AG08395 (cell line): ENCODE results near the gene PARD3.
"Not testable (repeated sequence)": the region's sequence is repeated elsewhere in the genome, so short reads cannot be mapped to it uniquely, and the experiment has no call there.

Experiments used
- DNase-seq: peaks from one replicate; pipeline ENCODE4 v3.0.0; 2012; ENCODE audit warnings: mixed read lengths, low spot score

PARD3 gene

DNA sequence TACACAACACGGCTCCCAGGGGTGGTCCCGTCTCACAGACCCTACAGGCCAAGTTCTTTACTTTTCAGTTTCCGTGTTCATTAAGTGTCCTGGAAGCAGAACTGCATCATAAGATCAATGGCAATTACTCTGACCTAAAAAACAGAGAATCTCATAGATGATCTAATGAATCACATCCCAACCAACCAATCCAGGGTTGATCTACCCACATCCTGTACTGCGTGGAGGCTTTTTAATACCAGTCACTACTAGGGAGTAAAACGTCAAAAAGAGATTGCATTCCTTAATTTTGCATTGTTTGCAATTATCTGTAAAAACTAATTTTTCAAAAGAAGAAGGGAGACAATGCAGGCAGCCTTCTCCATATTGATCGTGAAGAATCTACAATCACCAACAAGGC, 72.6 kb downstream of the PARD3 start:
- no peak for DNase-seq

DNA sequence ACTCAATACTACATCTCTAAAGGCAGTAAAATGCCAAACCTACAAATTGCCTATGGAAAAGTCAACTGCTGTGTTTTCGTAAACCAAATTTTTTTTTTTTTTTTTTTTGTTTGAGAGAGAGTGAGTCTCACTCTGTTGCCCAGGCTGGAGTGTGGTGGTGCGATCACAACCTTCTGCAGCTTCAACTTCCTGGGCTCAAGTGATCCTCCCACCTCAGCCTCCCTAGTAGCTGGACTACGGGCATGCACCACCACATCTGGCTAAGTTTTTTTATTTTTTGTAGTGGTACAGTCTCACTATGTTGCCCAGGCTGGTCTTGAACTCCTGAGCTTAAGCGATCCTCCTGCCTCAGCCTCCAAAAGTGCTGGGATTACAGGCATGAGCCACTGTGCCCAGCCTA, 74.0 kb downstream of the PARD3 start:
- DNase-seq, result not testable (repeated sequence)

DNA sequence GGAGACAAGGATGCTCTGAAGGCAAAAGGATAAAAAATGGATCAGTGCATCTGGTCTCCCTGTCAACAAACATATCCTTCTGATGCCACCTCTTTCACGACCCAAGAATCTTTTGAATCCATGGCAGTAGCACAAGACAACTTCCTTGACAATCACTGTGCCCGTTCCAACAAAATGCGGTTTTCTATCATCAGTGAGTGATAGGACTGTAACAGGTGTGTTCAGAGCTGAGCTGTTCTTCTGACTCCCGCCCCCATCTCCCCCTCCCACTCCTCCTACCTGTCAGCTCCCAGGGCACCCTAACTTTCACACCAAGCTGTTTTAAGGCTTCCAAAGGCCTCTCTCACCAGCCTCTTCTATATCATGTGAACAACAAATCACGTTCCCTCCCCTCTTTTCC, 74.8 kb downstream of the PARD3 start:
- no peak for DNase-seq

DNA sequence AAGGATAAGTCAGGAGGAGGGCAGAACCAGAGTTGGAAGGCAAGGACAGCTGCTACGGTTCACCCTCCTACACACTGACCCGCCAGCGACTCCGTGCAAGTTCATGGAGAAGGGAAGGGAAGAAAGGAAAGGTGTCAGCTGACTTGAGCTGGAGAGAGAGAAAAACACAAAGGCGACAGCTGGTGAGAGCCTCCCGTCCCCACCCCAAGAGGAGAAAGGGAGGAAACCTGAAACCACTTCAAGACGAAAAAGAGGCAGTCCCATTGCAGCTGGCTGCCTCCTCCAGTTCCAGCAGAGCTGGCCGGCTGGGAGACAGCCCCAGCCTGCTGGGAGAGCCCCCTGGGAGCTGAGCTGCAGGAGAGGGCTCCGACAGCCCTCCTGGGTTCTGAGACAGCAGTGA, 75.2 kb downstream of the PARD3 start:
- DNase-seq, result peak; percentile 64

DNA sequence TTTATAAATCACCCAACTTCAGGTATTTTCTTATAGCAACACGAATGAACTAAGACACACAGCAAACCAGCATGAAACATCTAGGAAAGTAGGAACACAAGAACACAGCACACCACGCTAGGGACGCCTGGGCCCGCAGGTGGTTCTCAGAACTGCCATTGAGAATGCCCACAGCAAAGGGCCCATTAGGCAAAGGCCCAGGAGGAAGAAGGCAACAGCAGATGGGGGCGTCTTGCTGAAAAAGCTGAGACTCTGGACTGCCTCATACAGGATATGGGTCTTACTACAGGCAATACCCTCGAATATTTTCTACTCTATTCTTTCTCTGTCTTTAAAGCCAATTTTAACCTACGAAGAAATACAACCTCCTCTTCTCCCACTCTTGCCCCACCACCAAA, 77.3 kb downstream of the PARD3 start:
- no peak for DNase-seq

DNA sequence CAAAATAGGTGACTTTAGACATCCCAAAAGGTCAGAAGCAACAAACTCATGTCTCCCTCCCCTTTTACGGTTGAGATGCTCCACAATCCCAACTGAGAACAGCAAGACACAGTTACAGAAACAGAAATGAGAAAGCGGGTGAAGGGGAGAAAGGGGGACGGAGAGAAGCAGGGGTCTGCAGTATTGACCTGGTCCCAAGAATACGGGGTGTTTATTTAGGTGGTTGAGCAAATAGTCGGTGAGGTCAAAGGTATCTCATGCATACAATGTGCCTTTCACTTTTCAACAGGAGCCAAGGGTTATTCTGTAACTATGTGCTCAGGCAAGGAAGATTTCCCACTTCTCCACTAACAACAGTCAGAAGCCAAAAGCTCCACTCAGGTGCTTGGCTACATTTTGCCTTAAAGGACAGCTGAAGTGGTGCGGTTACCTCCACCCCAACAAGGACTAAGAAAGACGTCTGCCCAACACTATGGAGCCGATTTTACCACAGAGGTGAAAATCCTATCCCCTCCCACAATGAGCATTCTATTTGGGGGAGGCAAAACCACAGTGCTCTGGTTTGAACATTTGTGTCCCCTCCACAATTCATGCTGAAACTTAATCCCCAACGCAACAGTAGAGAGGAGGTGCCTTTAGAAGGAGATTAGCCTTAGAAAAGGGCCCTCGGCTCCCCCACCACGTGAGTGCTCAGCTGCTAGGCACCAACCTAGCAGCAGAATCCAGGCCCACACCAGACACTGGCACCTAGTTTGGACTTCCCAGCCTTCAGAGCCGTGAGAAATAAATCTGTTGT, 77.9 kb downstream of the PARD3 start:
- DNase-seq, result no peak

DNA sequence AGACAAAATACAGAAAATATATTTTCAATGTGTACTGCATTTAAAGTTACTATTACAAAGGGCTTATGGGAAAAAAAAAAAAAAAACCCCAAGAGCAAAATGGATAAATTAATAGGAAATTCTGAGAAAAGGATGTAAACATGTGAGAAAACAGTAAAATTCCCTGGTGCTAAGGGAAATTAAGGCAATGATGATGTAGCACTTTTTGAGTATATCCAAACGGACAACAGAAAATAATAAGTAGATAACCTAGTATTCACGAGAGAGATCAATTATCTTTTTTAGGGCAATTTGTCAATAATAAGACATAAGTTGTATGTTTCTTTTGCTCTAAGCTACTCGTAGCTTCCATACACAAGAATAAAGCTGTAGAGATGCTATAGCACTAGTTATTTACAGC, 80.2 kb downstream of the PARD3 start:
- no peak for DNase-seq

DNA sequence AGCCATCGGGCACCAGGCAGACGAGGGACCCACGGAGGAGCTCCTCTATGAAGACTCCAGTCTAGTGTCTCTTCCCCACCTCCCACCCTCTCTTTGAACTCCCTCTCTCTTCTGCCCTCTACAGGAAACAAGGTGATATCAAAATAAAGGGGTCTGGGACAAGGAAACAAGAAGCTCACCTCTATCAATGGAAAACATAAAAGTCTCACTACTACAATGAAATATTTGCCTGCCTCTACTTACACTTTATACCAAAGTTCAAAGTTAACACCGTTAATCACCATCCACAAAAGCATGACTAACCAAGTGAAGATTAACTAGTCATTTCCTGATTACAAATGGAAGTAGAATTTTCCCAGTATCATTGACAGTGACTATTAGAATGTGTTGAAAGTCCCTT, 82.2 kb downstream of the PARD3 start:
- peak; percentile 43 for DNase-seq

DNA sequence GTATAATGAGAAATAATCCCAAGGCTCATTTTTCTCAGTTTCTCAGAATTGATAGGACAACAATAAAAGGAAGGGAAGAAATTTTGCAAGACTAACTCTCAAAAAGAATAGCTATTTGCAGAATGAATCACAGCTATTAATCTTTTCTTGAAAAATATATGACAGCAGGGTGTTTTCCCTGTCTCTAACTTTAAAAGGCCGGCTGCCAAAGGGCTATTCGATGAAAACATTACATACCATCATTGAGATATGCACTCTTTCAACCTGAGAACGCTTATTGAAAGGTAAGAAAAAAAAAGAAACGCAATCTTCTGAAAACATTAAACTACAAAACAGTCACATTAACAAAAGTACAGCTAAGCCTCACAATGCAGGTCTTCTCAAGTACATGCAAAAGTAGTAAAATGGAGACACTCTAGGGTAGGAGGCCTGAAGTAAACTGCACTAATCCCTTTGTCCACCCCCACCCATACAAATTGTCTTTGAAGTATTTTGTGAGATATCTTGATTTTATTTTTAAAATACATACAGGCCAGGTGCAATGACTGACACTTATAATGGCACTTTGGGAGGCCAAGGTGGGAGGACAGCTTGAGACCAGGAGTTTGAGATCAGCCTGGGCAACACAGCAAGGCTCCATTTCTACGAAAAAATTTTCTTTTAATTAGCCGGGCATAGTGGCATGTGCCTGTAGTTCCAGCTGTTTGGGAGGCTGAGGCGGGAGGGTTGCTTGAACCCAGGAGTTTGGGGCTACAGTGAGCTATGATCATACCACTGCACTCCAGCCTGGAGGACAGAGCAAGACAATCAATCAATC, 83.0 kb downstream of the PARD3 start:
- peak; percentile 43 for DNase-seq

DNA sequence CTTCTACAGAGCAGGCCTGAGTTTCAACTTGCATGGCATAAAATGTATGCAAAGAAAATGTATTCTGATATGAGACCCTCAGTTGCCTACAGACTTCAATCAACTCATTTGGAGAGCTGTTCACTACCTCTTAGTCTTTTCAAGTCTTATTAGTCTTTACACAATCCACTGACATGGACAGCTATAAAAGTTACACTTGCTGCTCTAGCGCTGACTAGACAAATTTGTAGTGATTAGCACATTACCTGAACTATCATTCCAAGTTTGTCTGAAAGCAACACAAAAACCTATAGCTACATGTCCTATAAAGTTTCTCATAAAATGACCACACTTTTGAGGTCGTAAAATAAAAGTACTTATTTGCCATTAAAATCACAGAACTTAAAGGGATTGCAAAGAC, 83.9 kb downstream of the PARD3 start:
- DNase-seq, result no peak

DNA sequence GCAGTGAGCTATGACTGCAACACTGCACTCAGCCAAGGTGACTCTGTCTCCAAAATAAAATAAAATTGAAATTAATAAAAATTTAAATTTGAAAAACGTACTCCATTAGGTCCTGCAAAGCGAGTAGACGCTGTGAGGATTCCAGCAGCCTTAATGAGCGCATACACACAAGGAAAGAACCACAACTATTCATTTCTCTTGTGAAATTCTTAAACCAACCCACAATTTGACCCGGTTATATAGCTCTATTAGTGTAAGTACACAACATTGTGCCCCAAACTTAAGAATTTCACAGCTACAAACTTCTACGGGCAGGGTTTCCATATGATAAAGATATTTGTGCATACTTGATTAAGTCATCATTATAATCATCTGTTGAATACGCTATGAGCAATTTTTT, 84.4 kb downstream of the PARD3 start:
- DNase-seq, result no peak

DNA sequence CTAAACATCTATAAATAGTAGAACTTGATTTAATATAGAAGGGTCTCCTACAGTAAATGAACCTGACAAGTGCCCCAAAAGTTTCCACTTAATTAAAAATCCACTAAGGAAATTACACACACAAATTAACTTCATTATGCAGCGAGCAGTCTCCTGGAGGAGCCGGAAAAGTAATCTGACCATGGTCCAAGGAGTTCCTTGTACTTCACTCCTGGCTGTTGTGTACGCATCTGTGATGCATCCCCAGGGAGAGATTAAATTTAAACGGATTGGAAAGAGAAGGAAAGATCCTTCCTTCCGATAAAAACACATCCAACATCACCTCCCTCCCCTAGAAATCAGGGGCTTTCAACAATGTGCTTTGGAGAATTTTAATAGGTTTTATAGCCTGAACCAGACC, 85.5 kb downstream of the PARD3 start:
- no peak for DNase-seq

DNA sequence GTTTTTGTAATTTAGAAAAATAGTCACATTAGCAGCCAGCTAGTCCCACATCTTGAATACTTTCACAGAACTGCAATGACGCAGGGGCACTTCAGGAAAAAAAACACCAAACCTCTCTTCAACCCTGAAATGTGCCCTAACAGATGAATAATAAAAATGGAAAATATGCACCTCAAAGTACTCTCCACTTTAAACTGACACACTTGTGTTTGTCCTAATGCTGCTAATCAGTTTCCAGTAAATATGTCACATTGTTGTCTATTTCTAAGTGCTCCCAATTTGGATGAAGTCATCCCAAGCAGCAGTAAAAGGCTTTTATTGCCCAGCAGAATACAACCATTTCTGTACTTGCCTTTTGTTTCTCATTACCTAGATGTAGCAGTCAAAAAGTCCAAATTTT, 86.7 kb downstream of the PARD3 start:
- no peak for DNase-seq

DNA sequence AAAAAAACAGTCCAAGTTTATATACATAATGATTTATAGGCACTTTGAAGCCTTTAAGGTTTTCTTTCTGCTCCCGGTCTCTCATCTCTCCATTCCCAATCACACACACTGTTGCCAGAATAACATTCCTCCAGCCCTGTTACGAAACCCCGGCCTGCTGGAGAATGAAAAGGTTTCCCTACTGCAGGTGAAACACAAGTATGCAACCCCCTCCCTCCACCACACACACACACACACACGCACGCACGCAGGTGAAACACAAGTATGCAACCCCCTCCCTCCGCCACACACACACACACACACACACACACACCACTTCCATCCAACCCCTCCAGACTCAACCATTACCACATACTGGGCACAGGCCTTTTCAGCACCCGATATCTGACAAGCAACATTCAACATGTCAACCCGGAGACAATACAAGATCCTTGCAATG, 87.5 kb downstream of the PARD3 start:
- DNase-seq, result no peak

DNA sequence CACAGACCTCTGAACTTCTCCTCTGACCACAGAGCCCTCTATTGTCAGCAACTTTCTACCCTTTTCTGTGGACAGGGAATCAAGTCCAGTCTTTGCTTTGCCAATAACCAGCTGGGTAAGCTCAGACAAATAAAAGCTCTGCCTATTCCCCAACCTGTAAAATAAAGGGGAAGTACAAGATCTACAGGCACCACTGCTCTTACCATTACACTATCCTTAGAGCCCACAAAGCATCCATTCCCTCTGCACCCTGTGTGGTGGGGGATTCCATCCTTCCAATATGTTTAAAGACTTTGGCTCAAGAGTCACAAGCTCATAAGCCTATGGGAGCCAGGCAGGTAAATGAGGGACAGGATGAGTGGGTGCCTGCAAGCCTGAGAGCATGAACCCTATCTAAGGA, 88.2 kb downstream of the PARD3 start:
- no peak for DNase-seq

DNA sequence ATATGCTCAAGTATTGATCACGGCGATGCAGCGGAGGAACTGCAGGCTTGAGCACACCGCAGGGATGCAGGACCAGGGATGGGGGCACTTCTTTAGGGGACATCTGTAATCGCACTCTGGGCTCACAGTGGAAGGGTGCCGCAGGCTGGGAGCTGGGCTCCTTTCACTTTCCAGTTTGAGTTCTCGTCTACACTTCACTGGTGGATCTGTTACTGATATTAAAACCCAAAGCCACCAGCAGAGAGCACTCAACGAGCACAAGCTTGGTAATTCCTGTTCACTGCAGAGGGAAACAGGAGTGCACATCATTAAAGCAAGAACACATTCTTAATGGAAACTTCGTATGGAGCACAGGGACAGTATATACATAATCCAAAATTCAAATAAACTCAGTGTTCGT, 91.3 kb downstream of the PARD3 start:
- peak; percentile 70 for DNase-seq

DNA sequence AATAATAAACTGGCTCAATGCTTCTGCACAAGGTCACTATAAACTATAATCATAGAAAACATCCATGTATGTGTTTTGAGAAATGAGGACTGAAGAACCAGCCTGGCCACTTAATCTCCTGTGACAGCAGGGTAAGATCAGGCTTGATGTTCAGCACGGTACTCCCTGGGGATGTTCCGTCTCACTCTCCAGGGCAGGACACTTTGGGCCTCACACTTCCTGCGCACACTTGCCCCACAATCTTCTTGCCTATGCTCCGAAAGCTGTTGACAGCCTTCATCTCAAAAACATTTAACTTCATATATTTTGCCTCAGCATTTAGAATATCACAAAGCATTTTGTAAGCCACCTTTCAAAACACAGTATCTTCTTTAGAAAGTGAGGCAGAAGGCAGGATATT, 92.7 kb downstream of the PARD3 start:
- DNase-seq, result no peak

DNA sequence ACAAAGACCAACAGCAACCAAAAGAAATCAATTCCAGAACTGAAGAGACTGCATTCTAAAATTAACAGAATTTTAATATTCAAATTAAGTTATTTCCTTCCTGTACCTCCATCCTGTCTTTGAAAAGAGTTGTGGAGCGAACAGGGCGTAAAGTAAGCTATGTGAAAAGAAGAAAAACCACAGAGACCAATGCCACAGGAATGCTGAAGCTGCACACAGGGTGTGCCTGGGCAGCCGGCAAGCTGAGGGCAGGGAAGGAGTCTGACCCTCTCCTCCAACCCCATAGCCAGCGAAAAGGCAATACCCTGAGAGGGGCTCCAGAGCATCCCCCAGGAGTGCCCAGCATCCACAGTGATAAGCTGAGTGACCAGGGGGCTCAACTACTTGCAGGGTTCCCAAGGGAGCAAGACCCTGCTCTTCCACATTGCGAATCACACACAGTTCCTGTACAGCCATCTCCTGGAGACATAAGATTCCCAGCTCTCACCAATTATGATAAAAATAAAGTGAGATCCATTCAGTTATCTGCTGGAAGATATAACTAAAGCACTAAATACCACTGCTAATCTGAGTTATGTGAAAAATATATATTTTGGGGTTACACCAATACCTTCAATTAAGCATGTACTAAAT, 93.8 kb downstream of the PARD3 start:
- DNase-seq, result peak; percentile 75

DNA sequence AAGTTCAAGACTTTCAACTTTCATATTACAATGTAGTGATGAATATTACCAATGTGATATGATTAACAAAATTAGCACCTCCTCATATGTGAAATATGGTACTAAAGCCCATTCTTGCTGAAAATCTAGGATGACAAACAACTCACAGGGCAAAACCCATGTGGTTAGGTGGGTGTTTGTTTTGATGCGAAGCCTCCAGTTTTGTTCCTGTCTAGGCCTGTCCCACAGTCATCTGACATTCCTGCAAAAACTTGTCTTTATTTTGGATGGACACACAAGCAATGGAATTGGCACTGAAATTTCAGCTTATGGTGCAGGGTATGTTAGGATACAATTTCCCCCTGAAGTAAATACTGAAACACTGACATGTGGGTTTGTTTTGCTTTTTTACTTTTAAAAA, 95.3 kb downstream of the PARD3 start:
- no peak for DNase-seq

DNA sequence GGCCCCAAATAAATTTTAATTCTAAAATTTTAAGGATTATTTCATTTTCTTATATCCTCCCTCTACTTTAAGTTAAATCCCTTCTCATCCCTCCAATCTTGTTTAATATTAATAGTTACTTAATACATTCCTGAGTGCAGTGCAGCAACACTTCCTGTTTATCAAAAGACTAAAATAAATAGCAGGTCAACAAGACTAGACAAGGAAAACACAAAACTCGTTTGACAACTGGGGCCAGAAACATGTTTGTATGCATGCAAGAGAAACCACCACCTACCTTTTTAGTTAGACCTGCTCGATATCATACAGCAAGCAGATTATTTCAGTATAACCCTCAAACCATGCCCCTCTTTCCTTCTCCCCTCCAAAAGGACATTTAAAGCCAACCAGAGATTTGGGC, 95.8 kb downstream of the PARD3 start:
- no peak for DNase-seq

DNA sequence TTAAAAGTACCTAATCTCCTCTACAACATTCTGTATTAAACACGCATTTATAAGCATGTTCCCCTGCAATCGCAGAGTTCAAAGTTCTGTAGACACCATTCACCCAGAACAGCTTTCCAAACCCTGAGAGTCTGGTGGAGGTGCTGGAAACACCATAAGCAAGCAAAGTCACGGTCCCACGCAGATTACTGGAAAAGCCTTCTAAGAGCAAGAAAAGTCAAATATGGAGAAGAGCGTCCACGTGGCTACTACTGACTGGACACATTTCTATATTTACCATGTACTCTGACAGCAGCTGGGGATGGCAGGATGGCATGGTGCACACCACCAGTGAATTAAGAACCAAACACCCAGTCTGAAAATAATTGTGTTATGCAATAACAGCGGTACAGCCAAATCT, 97.7 kb downstream of the PARD3 start:
- DNase-seq, result no peak

DNA sequence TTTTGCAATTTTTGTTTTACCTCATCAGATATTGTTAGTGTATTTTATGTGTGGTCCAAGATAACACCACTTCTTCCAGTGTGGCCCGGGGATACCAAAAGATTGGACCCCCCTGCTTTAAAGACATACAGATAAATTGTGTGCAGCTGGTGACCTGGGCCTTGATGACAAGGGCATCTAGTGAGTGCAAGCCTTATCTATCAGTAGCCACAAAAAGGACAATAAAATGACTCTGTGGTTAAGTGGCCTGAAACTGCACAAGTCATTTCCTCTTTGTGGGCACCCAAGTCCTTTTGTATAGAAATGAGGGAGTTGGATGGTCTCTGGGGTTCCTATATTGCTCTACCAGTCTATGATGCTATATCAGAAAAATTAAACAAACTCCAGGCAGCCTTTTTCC, 98.1 kb downstream of the PARD3 start:
- DNase-seq, result no peak

DNA sequence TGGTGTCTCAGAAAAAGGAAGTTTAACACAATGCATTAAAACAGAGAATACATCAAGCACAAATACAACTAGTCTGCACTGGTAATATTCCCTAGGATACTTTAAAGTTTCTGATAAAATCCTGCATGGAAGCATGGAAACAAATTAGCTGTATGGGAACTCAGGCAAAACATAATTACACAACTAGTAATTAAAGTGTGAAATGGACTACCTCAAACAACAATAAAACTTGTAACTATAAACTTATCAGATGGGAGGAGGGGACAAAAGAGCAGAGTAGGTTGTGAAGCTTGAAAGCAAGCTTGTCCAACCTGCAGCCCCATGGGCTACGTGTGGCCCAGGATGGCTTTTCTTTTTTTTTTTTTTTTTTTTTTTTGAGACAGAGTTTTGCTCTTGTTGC, 98.9 kb downstream of the PARD3 start:
- DNase-seq, result no peak
